SJCRH30 (cell line): ENCODE data around the gene SUGT1. TPM values are rescaled to one million over a fixed set of nuclear protein-coding genes. Genes with fewer than 3 reads are reported as not detected.
"Not testable (repeated sequence)": the region's sequence is repeated elsewhere in the genome, so short reads cannot be mapped to it uniquely, and the experiment has no call there.

Experiments used
- DNase-seq, 2 experiments: peaks; one replicate each; pipeline ENCODE4 v3.0.0-alpha.2; 2015 to 2020
- H3K27ac ChIP-seq: fragments of 250-450 bp; sonication (Bioruptor Pico); 2 replicates; pipeline ENCODE4 v1.5.1; 2020; ENCODE audit warnings: mild to moderate bottlenecking, moderate library complexity
- H3K27me3 ChIP-seq: fragments of 250-450 bp; sonication (Bioruptor Pico); 2 replicates; pipeline ENCODE4 v1.5.1; 2020; ENCODE audit warnings: mild to moderate bottlenecking, moderate library complexity
- H3K36me3 ChIP-seq: fragments of 250-450 bp; sonication (Bioruptor Pico); 2 replicates; pipeline ENCODE4 v1.5.1; 2020; ENCODE audit warnings: mild to moderate bottlenecking, moderate library complexity
- H3K4me1 ChIP-seq: fragments of 250-450 bp; sonication (Bioruptor Pico); 2 replicates; pipeline ENCODE4 v1.5.1; 2020; ENCODE audit warnings: mild to moderate bottlenecking, moderate library complexity
- H3K4me3 ChIP-seq: fragments of 250-450 bp; sonication (Bioruptor Pico); 2 replicates; pipeline ENCODE4 v1.5.1; 2020; ENCODE audit warnings: mild to moderate bottlenecking, moderate library complexity
- H3K9me3 ChIP-seq: fragments of 250-450 bp; sonication (Bioruptor Pico); replicated peaks from 2 replicates; pipeline ENCODE4 v1.5.1; 2020; ENCODE audit warnings: mild to moderate bottlenecking, moderate library complexity
- total RNA-seq: library from RNA; depleted of rRNA; stranded (reverse); fragments of >200 nt; shearing (Covaris generic); gene quantifications from 2 replicates; pipeline ENCODE4 v1.2.3, GENCODE V29; 2014

Gene SUGT1
- total RNA-seq, 1 experiment from 2014 or later = 76.2 TPM

GRCh38 chr13:52646967-52647366, 5.7 kb upstream of the SUGT1 start:
- no peaks in the 10 kb centered on the region for H3K4me1 ChIP-seq
- H3K4me3 ChIP-seq = no peak overlapping the region
- H3K9me3 ChIP-seq = no peaks in the 10 kb centered on the region
- H3K27ac ChIP-seq = no peak overlapping the region
- H3K27me3 ChIP-seq = no peaks in the 10 kb centered on the region
- peaks cover 10% of the 10 kb centered on the region; the same call in 1 of the 2 replicates for H3K36me3 ChIP-seq
- no peak for DNase-seq

GRCh38 chr13:52650731-52651130, 1.9 kb upstream of the SUGT1 start:
- Histone ChIP-seq H3K27me3 (no peaks in the 10 kb centered on the region), H3K36me3 (0 out of 2 replicates have a peak, but pooled peaks cover 8% of the 10 kb centered on the region), H3K4me1 (no peaks in the 10 kb centered on the region), H3K27ac (no peak overlapping the region), H3K9me3 (no peaks in the 10 kb centered on the region), H3K4me3 (peak overlapping the region; percentile 66)
- no peak for DNase-seq

GRCh38 chr13:52651897-52652195, 790 bp upstream of the SUGT1 start:
- Histone ChIP-seq H3K9me3 (no peaks in the 10 kb centered on the region), H3K36me3 (peaks cover 8% of the 10 kb centered on the region; the same call in 1 of the 2 replicates), H3K27ac (peak overlapping the region; percentile 97), H3K4me1 (no peaks in the 10 kb centered on the region), H3K4me3 (peak overlapping the region; percentile 66), H3K27me3 (no peaks in the 10 kb centered on the region)
- no peak for DNase-seq

- DNase-seq = no peak
- no peaks in the 10 kb centered on the region for H3K27me3 ChIP-seq
- peaks cover 14% of the 10 kb centered on the region for H3K36me3 ChIP-seq
- H3K9me3 ChIP-seq = no peaks in the 10 kb centered on the region
- peak overlapping the region; percentile 97 for H3K27ac ChIP-seq
- no peaks in the 10 kb centered on the region for H3K4me1 ChIP-seq
- H3K4me3 ChIP-seq = peak overlapping the region; percentile 66
Measured at GRCh38 chr13:52652980-52653303, 306 bp downstream of the SUGT1 start.

- Histone ChIP-seq H3K27me3 (no peaks in the 10 kb centered on the region), H3K4me3 (no peak overlapping the region), H3K4me1 (no peaks in the 10 kb centered on the region), H3K36me3 (peaks cover 59% of the 10 kb centered on the region), H3K27ac (no peak overlapping the region), H3K9me3 (no peaks in the 10 kb centered on the region)
- DNase-seq = no peak
Measured at GRCh38 chr13:52659340-52659739, 6.7 kb downstream of the SUGT1 start.

GRCh38 chr13:52664272-52664671, 11.6 kb downstream of the SUGT1 start:
- no peaks in the 10 kb centered on the region for H3K27me3 ChIP-seq
- peaks cover 77% of the 10 kb centered on the region for H3K36me3 ChIP-seq
- no peak for DNase-seq
- H3K9me3 ChIP-seq = no peaks in the 10 kb centered on the region
- H3K4me3 ChIP-seq = no peak overlapping the region
- no peak overlapping the region for H3K27ac ChIP-seq
- no peaks in the 10 kb centered on the region for H3K4me1 ChIP-seq

- Histone ChIP-seq H3K4me3 (no peak overlapping the region), H3K36me3 (peaks cover 79% of the 10 kb centered on the region), H3K9me3 (no peaks in the 10 kb centered on the region), H3K27ac (no peak overlapping the region), H3K4me1 (no peaks in the 10 kb centered on the region), H3K27me3 (no peaks in the 10 kb centered on the region)
- peak in 1 of 2 experiments; percentile 39 for DNase-seq
Measured at GRCh38 chr13:52665325-52665724, 12.7 kb downstream of the SUGT1 start.

- H3K4me1 ChIP-seq = no peaks in the 10 kb centered on the region
- DNase-seq = no peak
- H3K27ac ChIP-seq = no peak overlapping the region
- peaks cover 58% of the 10 kb centered on the region for H3K36me3 ChIP-seq
- no peak overlapping the region for H3K4me3 ChIP-seq
- H3K27me3 ChIP-seq = no peaks in the 10 kb centered on the region
- H3K9me3 ChIP-seq = no peaks in the 10 kb centered on the region
Measured at GRCh38 chr13:52669677-52670076, 17.0 kb downstream of the SUGT1 start.

GRCh38 chr13:52670726-52671125, 18.1 kb downstream of the SUGT1 start:
- H3K27ac ChIP-seq = no peak overlapping the region
- H3K9me3 ChIP-seq = no peaks in the 10 kb centered on the region
- no peak overlapping the region for H3K4me3 ChIP-seq
- peaks cover 50% of the 10 kb centered on the region for H3K36me3 ChIP-seq
- DNase-seq = no peak
- H3K27me3 ChIP-seq = no peaks in the 10 kb centered on the region
- no peaks in the 10 kb centered on the region for H3K4me1 ChIP-seq

GRCh38 chr13:52673465-52673864, 20.8 kb downstream of the SUGT1 start:
- H3K4me1 ChIP-seq = no peaks in the 10 kb centered on the region
- H3K27me3 ChIP-seq = no peaks in the 10 kb centered on the region
- H3K36me3 ChIP-seq = peaks cover 54% of the 10 kb centered on the region
- H3K9me3 ChIP-seq = no peaks in the 10 kb centered on the region
- no peak overlapping the region for H3K4me3 ChIP-seq
- H3K27ac ChIP-seq = no peak overlapping the region
- no peak for DNase-seq

- Histone ChIP-seq H3K36me3 (peaks cover 56% of the 10 kb centered on the region), H3K27ac (no peak overlapping the region)
Measured at GRCh38 chr13:52677823-52678222, 25.2 kb downstream of the SUGT1 start.

GRCh38 chr13:52685806-52686205, 33.2 kb downstream of the SUGT1 start:
- H3K4me1 ChIP-seq, H3K9me3 ChIP-seq, DNase-seq, H3K4me3 ChIP-seq, H3K27me3 ChIP-seq, H3K27ac ChIP-seq: not testable (repeated sequence)
- H3K36me3 ChIP-seq = peaks cover 40% of the 10 kb centered on the region

More at GRCh38 chr13:52677823-52678222, 25.2 kb downstream of the SUGT1 start:
- H3K4me1 ChIP-seq = no peaks in the 10 kb centered on the region
- no peaks in the 10 kb centered on the region for H3K9me3 ChIP-seq
- DNase-seq = no peak
- H3K4me3 ChIP-seq = no peak overlapping the region
- no peaks in the 10 kb centered on the region for H3K27me3 ChIP-seq

GRCh38 chr13:52686376-52686775, 33.7 kb downstream of the SUGT1 start:
- no peaks in the 10 kb centered on the region for H3K27me3 ChIP-seq
- peaks cover 3% of the 10 kb centered on the region; the same call in 1 of the 2 replicates for H3K9me3 ChIP-seq
- H3K4me3 ChIP-seq = no peak overlapping the region
- DNase-seq = no peak
- 0 out of 2 replicates have a peak, but pooled peaks cover 4% of the 10 kb centered on the region for H3K4me1 ChIP-seq
- H3K27ac ChIP-seq = no peak overlapping the region
- H3K36me3 ChIP-seq = peaks cover 40% of the 10 kb centered on the region

- Histone ChIP-seq H3K27ac (no peak overlapping the region), H3K36me3 (peaks cover 7% of the 10 kb centered on the region; the same call in 1 of the 2 replicates), H3K9me3 (no peaks in the 10 kb centered on the region), H3K4me1 (no peaks in the 10 kb centered on the region), H3K27me3 (no peaks in the 10 kb centered on the region), H3K4me3 (no peak overlapping the region)
- no peak for DNase-seq
Measured at GRCh38 chr13:52695856-52696255, 43.2 kb downstream of the SUGT1 start.

- Histone ChIP-seq H3K4me3 (no peak overlapping the region), H3K27ac (no peak overlapping the region), H3K4me1 (no peaks in the 10 kb centered on the region), H3K9me3 (no peaks in the 10 kb centered on the region), H3K36me3 (peaks cover 4% of the 10 kb centered on the region; the same call in 1 of the 2 replicates), H3K27me3 (no peaks in the 10 kb centered on the region)
- DNase-seq = no peak
Measured at GRCh38 chr13:52696566-52696965, 43.9 kb downstream of the SUGT1 start.

GRCh38 chr13:52701728-52702465, 49.3 kb downstream of the SUGT1 start:
- Histone ChIP-seq H3K27me3 (no peaks in the 10 kb centered on the region), H3K27ac (no peak overlapping the region), H3K36me3 (no peaks in the 10 kb centered on the region), H3K4me3 (no peak overlapping the region), H3K9me3 (no peaks in the 10 kb centered on the region), H3K4me1 (peaks cover 4% of the 10 kb centered on the region)
- no peak for DNase-seq
